Neutrophil (primary cell): Measurements from ENCODE around the gene C15orf40.

Source experiments
- H3K27ac ChIP-seq: fragments of 200-600 bp; sonication (generic); 2 replicates; pipeline ENCODE4 v1.5.1; 2016; ENCODE audit warnings: mild to moderate bottlenecking, moderate library complexity
- H3K27me3 ChIP-seq: fragments of 200-600 bp; sonication (generic); 2 replicates; pipeline ENCODE4 v1.6.0; 2016; ENCODE audit warnings: mild to moderate bottlenecking
- H3K36me3 ChIP-seq: fragments of 200-600 bp; sonication (generic); 2 replicates; pipeline ENCODE4 v1.5.1; 2017
- H3K4me1 ChIP-seq, 2 experiments: fragments of 200-600 bp in 1 of 2; sonication (generic) in 1 of 2; 1 replicate in 1 of 2; 2 replicates in 1 of 2; pipeline versions ENCODE4 v1.5.1 to v1.6.1; 2013 to 2016; ENCODE audit warnings: low read depth in 1 of 2, low read length in 1 of 2, mild to moderate bottlenecking in 1 of 2, moderate library complexity in 1 of 2; ENCODE audit not compliant: control insufficient read depth in 1 of 2, insufficient read depth in 1 of 2
- H3K4me3 ChIP-seq, 2 experiments: fragments of 200-600 bp in 1 of 2; sonication (generic) in 1 of 2; 1 replicate in 1 of 2; 2 replicates in 1 of 2; pipeline ENCODE4 v1.5.1; 2013 to 2016; ENCODE audit warnings: low read depth in 1 of 2, low read length in 1 of 2, mild to moderate bottlenecking in 1 of 2, moderate library complexity in 1 of 2
- H3K9me3 ChIP-seq: fragments of 200-600 bp; sonication (generic); 2 replicates; pipeline ENCODE4 v1.5.1; 2016
- CTCF ChIP-seq: fragments of 200-600 bp; sonication (generic); IDR thresholded peaks from 2 replicates; pipeline ENCODE4 v1.5.1; 2016; ENCODE audit warnings: antibody characterized with exemption

Gene C15orf40

GRCh38 chr15:82993144-82993543, 18.3 kb downstream of the C15orf40 start:
- Histone ChIP-seq H3K9me3 (no peaks in the 10 kb centered on the region), H3K27ac (no peak overlapping the region), H3K36me3 (peaks cover 32% of the 10 kb centered on the region), H3K4me3 (no peak overlapping the region), H3K4me1 (no peaks in the 10 kb centered on the region), H3K27me3 (no peaks in the 10 kb centered on the region)
- TF ChIP-seq CTCF = no peak

DNA sequence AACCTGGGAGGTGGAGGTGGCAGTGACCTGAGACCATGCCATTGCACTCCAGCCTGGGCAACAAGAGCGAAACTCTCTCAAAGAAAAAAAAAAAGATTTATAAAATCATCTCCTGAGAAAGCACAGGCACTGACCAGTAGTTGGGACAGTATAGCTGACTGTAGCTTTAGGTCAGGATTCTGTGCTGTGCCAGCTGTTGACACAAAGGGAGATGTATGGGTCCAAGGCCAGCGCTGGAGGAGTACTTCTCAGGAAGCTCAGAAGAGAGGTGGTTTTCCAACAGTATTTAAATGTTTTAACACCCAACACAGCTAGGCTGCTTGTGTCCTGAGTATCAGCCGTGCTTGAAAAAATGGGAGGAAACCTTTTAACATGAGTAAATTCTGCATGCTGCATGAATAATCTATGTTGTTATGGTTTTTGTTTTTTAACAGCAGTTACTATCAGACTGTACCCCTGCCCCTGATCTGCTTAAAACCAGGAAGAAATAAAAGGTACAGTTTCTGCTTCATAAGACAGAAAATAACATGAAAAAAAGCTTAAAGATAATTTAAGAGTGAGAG, 18.9 kb downstream of the C15orf40 start:
- H3K27me3 ChIP-seq = no peaks in the 10 kb centered on the region
- no peaks in the 10 kb centered on the region for H3K4me1 ChIP-seq
- H3K9me3 ChIP-seq = no peaks in the 10 kb centered on the region
- peaks cover 37% of the 10 kb centered on the region for H3K36me3 ChIP-seq
- no peak overlapping the region for H3K27ac ChIP-seq
- TF ChIP-seq CTCF = no peak
- no peak overlapping the region for H3K4me3 ChIP-seq

GRCh38 chr15:82986442-82986780, 25.0 kb downstream of the C15orf40 start:
- Histone ChIP-seq H3K36me3 (peaks cover 34% of the 10 kb centered on the region), H3K4me3 (peak overlapping the region; percentile 88 to 93), H3K27ac (peak overlapping the region; percentile 74), H3K9me3 (no peaks in the 10 kb centered on the region), H3K4me1 (peaks cover 15 to 17% of the 10 kb centered on the region in 2 experiments), H3K27me3 (no peaks in the 10 kb centered on the region)
- no peak for TF ChIP-seq CTCF

DNA sequence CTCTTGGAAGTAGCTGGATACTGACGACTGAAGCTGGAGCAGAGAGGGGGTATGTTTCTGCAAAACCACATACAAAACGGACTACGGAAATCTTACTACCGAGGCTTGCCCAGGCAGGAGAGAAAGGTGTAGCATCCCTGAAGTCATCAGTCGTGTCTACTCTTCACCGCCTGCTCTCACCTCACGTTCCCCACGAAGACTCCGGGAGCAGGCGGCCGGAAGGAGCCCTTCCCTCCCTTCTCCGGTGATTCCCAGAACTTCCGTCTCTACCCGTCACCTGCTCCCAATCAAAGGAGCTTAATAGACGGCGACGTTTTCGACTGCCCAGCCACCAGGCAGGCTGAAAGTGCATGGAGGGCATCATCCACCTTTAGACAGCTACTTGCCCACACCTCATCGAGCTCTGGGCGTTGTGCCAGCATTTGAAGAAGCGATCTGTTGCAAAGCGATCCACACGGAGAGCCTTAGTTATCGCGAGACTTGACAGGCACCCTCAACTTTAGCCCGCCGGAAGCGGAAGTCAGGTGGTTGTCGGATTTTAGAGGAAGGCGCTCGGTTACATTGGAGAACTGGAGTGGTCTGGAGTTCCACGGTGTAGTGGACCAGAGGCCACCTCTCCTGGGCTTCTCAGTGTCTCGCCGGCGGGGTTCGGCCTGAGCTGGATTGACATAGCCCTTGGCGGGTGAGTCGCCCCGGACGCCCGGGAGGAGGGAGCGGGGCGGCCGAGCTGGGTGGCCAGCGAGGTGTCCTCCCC, 25.6 kb downstream of the C15orf40 start, which contains the start of gene RAMAC:
TSS of gene RAMAC (plus strand) at position 523 of the 754 bp plus-strand sequence. CDS start 2,809 bp downstream, outside the sequence.
- peaks cover 29% of the 10 kb centered on the region for H3K36me3 ChIP-seq
- peak; percentile 21 for TF ChIP-seq CTCF
- H3K27me3 ChIP-seq = no peaks in the 10 kb centered on the region
- peak within 1 kb of the TSS; percentile 74 for H3K27ac ChIP-seq
- no peaks in the 10 kb centered on the region for H3K9me3 ChIP-seq
- peaks cover 15 to 17% of the 10 kb centered on the region in 2 experiments for H3K4me1 ChIP-seq
- H3K4me3 ChIP-seq = peak within 1 kb of the TSS; percentile 88 to 93

DNA sequence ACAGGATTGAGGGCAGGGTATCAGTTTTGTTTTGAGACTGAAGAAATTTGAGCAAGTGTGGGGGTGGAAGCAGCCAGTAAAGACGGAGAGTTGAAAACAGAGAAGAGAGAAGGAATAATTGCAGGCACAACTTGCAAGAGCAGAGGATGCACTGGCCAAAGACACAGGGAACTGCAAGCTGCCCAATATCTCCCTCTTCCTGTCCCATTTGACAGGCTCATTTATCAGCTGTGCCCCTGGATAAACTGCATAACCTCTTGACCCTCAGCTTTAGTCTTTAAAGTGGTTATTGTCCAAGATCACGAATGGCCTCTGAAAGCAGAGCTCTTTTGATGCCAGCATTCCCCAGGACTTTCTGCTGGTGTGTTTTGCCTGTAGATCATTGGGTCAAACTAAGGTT, 30.5 kb downstream of the C15orf40 start:
- H3K27ac ChIP-seq = no peak overlapping the region
- H3K4me3 ChIP-seq = no peak overlapping the region
- H3K27me3 ChIP-seq = no peaks in the 10 kb centered on the region
- TF ChIP-seq CTCF = no peak
- H3K9me3 ChIP-seq = no peaks in the 10 kb centered on the region
- peaks cover 6 to 8% of the 10 kb centered on the region in 2 experiments for H3K4me1 ChIP-seq
- no peaks in the 10 kb centered on the region for H3K36me3 ChIP-seq
